Tongue (tissue), 2 donors: ENCODE results near the gene STPG3. TPM values are rescaled to one million over a fixed set of nuclear protein-coding genes. Genes with fewer than 3 reads are reported as not detected.

Experiments
- DNase-seq: peaks from one replicate; pipeline ENCODE4 v3.0.0-alpha.2; 2015
- total RNA-seq: library from RNA; depleted of rRNA; stranded (reverse); fragments of >200 nt; gene quantifications from one replicate; pipeline ENCODE4 v1.2.3, GENCODE V29; 2014

STPG3 gene
- total RNA-seq, 1 donor from 2014 or later, result not detected

- peak; percentile 63 for DNase-seq
These were observed 50.2 kb downstream of the STPG3 start for GRCh38 chr9:137301081-137301947.

- DNase-seq, result peak; percentile 93
These were observed 51.0 kb downstream of the STPG3 start, which contains the start of gene NRARP for GRCh38 chr9:137302118-137302448. Gene NRARP (minus strand): TSS chr9:137302271. CDS start chr9:137301928, 343 bp downstream.

GRCh38 chr9:137302449-137303150 lies 51.5 kb downstream of the STPG3 start:
- no peak for DNase-seq

Other genes starting within 250 kb of the STPG3 start
- 16.6 TPM for gene ABCA2, start 223.0 kb upstream of the STPG3 start, total RNA-seq
- 0.10 TPM for gene FUT7, start 219.2 kb upstream of the STPG3 start, total RNA-seq
- gene NPDC1, start 205.1 kb upstream of the STPG3 start, total RNA-seq, result 27.0 TPM
- 7.3 TPM for gene ENTPD2, start 197.2 kb upstream of the STPG3 start, total RNA-seq
- 5.6 TPM for gene SAPCD2, start 180.7 kb upstream of the STPG3 start, total RNA-seq
- 3.2 TPM for gene UAP1L1, start 173.8 kb upstream of the STPG3 start, total RNA-seq
- gene MAN1B1, start 164.3 kb upstream of the STPG3 start, total RNA-seq, result 59.5 TPM
- 22.8 TPM for gene DPP7, start 136.6 kb upstream of the STPG3 start, total RNA-seq
- gene GRIN1, start 112.1 kb upstream of the STPG3 start, total RNA-seq, result 1.1 TPM
- gene LRRC26, start 81.2 kb upstream of the STPG3 start, total RNA-seq, result 18.9 TPM
- not detected for gene TMEM210, start 79.2 kb upstream of the STPG3 start, total RNA-seq
- gene ANAPC2, start 62.7 kb upstream of the STPG3 start, total RNA-seq, result 29.8 TPM
- gene SSNA1, start 62.6 kb upstream of the STPG3 start, total RNA-seq, result 57.3 TPM
- gene TPRN, start 50.5 kb upstream of the STPG3 start, total RNA-seq, result 5.7 TPM
- gene TMEM203, start 45.6 kb upstream of the STPG3 start, total RNA-seq, result 38.3 TPM
- 3.0 TPM for gene NDOR1, start 45.6 kb upstream of the STPG3 start, total RNA-seq
- not detected for gene RNF208, start 29.0 kb upstream of the STPG3 start, total RNA-seq
- gene CYSRT1, start 26.1 kb upstream of the STPG3 start, total RNA-seq, result 3.3 TPM
- gene RNF224, start 23.8 kb upstream of the STPG3 start, total RNA-seq, result not detected
- not detected for gene SLC34A3, start 20.4 kb upstream of the STPG3 start, total RNA-seq
- 172 TPM for gene TUBB4B, start 10.0 kb upstream of the STPG3 start, total RNA-seq
- gene NELFB, start 4.0 kb downstream of the STPG3 start, total RNA-seq, result 50.9 TPM
- 5.4 TPM for gene TOR4A, start 26.4 kb downstream of the STPG3 start, total RNA-seq
- gene NRARP, start 51.0 kb downstream of the STPG3 start, total RNA-seq, result 18.8 TPM
- gene EXD3, start 171.9 kb downstream of the STPG3 start, total RNA-seq, result 19.9 TPM
- 1.2 TPM for gene NOXA1, start 172.1 kb downstream of the STPG3 start, total RNA-seq
- 0.31 TPM for gene ENTPD8, start 190.1 kb downstream of the STPG3 start, total RNA-seq
- 10.7 TPM for gene NSMF, start 208.0 kb downstream of the STPG3 start, total RNA-seq